Endodermal cell (in vitro differentiated cells): ENCODE results near the gene SERPINE3. TPM values are rescaled to one million over a fixed set of nuclear protein-coding genes. Genes with fewer than 3 reads are reported as not detected.

Source experiments
- DNase-seq: peaks from one replicate; pipeline ENCODE4 v3.0.0-alpha.2; 2017
- H3K27ac ChIP-seq: 2 replicates; pipeline ENCODE4 v1.5.1; 2013; ENCODE audit warnings: mild to moderate bottlenecking, low read depth, low read length, moderate library complexity
- H3K27me3 ChIP-seq: 2 replicates; pipeline ENCODE4 v1.6.1; 2013; ENCODE audit warnings: mild to moderate bottlenecking, low read length, moderate library complexity; ENCODE audit not compliant: insufficient read depth, control insufficient read depth, poor library complexity, severe bottlenecking
- H3K36me3 ChIP-seq: 2 replicates; pipeline ENCODE4 v1.7.0; 2013; ENCODE audit warnings: mild to moderate bottlenecking, low read length, moderate library complexity; ENCODE audit not compliant: control insufficient read depth, insufficient read depth
- H3K4me1 ChIP-seq: one replicate; pipeline ENCODE4 v1.7.0; 2013; ENCODE audit warnings: low read length; ENCODE audit not compliant: control insufficient read depth, insufficient read depth
- H3K4me3 ChIP-seq: 2 replicates; pipeline ENCODE4 v1.5.1; 2013; ENCODE audit warnings: mild to moderate bottlenecking, low read length, moderate library complexity
- H3K9ac ChIP-seq: 2 replicates; pipeline ENCODE4 v1.6.1; 2013; ENCODE audit warnings: mild to moderate bottlenecking, low read length, moderate library complexity; ENCODE audit not compliant: poor library complexity, severe bottlenecking; ENCODE audit errors: extremely low read depth
- H3K9me3 ChIP-seq: 2 replicates; pipeline ENCODE4 v1.6.1; 2013; ENCODE audit warnings: mild to moderate bottlenecking, low read length, moderate library complexity; ENCODE audit not compliant: control insufficient read depth
- H3K27ac Mint-ChIP-seq: 2 replicates; pipeline ENCODE4 v1.8.0; 2020; ENCODE audit warnings: mixed read lengths
- H3K27me3 Mint-ChIP-seq: 2 replicates; pipeline ENCODE4 v1.8.0; 2021; ENCODE audit warnings: mild to moderate bottlenecking, mixed read lengths; ENCODE audit not compliant: insufficient read depth
- H3K36me3 Mint-ChIP-seq: 2 replicates; pipeline ENCODE4 v1.8.0; 2020; ENCODE audit warnings: low read depth, mixed read lengths
- H3K4me1 Mint-ChIP-seq: 2 replicates; pipeline ENCODE4 v1.8.0; 2020; ENCODE audit warnings: mixed read lengths
- H3K4me3 Mint-ChIP-seq: 2 replicates; pipeline ENCODE4 v1.8.0; 2020; ENCODE audit warnings: mild to moderate bottlenecking, moderate library complexity, mixed read lengths
- H3K9me3 Mint-ChIP-seq: 2 replicates; pipeline ENCODE4 v1.8.0; 2020; ENCODE audit warnings: mild to moderate bottlenecking, mixed read lengths
- WGBS, 2 experiments: methylation state at CpG; one replicate each; pipeline versions ENCODE4 v1.1.5 to v1.1.7; 2013; ENCODE audit warnings: missing lambda C conversion rate in 2 of 2, mixed read lengths in 1 of 2; ENCODE audit not compliant: insufficient coverage in 1 of 2, insufficient read length in 1 of 2; 5-methylcytosine and 5-hydroxymethylcytosine counted together
- total RNA-seq, 2 donors: library from RNA; stranded (reverse); fragmentation: NEBNext Ultra II Directional in 1 of 2; extraction: Animal tissue kit (Norgen Biotek cat#: 25700) in 1 of 2; gene quantifications; 2 replicates in 1 of 2; 3 replicates in 1 of 2; pipeline ENCODE4 v1.2.1, GENCODE V29; 2021
- TF ChIP-seq, protein P1 (sequence below): fragments of 200-600 bp; sonication (generic); conservative IDR thresholded peaks from 2 replicates; pipeline ENCODE4 v1.5.0; 2021; ENCODE audit warnings: antibody characterized with exemption, mild to moderate bottlenecking

SERPINE3 gene
- total RNA-seq, 2 donors from 2014 or later: 0.89 TPM; not detected in 1

DNA sequence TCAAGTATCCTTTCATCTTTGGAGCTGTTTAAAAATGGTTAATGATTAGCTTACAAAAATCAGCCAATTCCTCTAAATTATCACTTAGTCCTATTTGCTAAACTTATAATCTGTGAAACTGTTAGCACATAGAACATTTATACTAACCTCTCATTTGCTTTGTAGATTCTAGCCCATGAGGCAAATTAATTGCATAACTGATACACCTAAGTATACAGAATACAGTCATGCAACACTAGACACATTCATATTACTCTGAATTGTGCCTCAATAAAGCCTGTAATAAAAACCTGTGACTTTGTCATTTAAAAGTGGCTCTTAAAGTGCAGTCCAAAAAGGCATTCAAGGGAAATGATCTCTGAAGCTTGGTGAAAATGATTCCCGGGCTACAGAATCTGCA, 21.0 kb downstream of the SERPINE3 start:
- TF ChIP-seq, protein P1, sequence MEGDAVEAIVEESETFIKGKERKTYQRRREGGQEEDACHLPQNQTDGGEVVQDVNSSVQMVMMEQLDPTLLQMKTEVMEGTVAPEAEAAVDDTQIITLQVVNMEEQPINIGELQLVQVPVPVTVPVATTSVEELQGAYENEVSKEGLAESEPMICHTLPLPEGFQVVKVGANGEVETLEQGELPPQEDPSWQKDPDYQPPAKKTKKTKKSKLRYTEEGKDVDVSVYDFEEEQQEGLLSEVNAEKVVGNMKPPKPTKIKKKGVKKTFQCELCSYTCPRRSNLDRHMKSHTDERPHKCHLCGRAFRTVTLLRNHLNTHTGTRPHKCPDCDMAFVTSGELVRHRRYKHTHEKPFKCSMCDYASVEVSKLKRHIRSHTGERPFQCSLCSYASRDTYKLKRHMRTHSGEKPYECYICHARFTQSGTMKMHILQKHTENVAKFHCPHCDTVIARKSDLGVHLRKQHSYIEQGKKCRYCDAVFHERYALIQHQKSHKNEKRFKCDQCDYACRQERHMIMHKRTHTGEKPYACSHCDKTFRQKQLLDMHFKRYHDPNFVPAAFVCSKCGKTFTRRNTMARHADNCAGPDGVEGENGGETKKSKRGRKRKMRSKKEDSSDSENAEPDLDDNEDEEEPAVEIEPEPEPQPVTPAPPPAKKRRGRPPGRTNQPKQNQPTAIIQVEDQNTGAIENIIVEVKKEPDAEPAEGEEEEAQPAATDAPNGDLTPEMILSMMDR: no peak
- 100% methylated on average over 1 of the region's 1 CpG; no CpG with 5 or more reads in 1 of the 2 experiments for WGBS, 2 experiments
- peaks cover under 1% of the 10 kb centered on the region for H3K4me1 Mint-ChIP-seq
- Histone ChIP-seq H3K4me1 (no peaks in the 10 kb centered on the region), H3K36me3 (peaks cover 54% of the 10 kb centered on the region), H3K27ac (no peak overlapping the region), H3K4me3 (no peak overlapping the region), H3K9me3 (no peaks in the 10 kb centered on the region), H3K27me3 (no peaks in the 10 kb centered on the region), H3K9ac (no peak overlapping the region)
- H3K27ac Mint-ChIP-seq: no peak overlapping the region
- no peaks in the 10 kb centered on the region for H3K9me3 Mint-ChIP-seq
- H3K36me3 Mint-ChIP-seq: peaks cover 15% of the 10 kb centered on the region
- no peak for DNase-seq
- H3K27me3 Mint-ChIP-seq: no peaks in the 10 kb centered on the region
- H3K4me3 Mint-ChIP-seq: no peak overlapping the region

GRCh38 chr13:51361106-51361505, 21.6 kb downstream of the SERPINE3 start:
- Mint-ChIP-seq H3K27ac (no peak overlapping the region), H3K36me3 (peaks cover 16% of the 10 kb centered on the region), H3K27me3 (no peaks in the 10 kb centered on the region), H3K9me3 (no peaks in the 10 kb centered on the region), H3K4me3 (no peak overlapping the region), H3K4me1 (no peaks in the 10 kb centered on the region)
- no peaks in the 10 kb centered on the region for H3K4me1 ChIP-seq
- no peak overlapping the region for H3K4me3 ChIP-seq
- H3K27ac ChIP-seq: no peak overlapping the region
- TF ChIP-seq, protein P1: no peak
- no peaks in the 10 kb centered on the region for H3K27me3 ChIP-seq
- peaks cover 60% of the 10 kb centered on the region for H3K36me3 ChIP-seq
- H3K9me3 ChIP-seq: no peaks in the 10 kb centered on the region
- H3K9ac ChIP-seq: no peak overlapping the region
- DNase-seq: no peak

GRCh38 chr13:51363625-51364024, 24.1 kb downstream of the SERPINE3 start:
- H3K9ac ChIP-seq: no peak overlapping the region
- no peak overlapping the region for H3K27ac ChIP-seq
- Mint-ChIP-seq H3K27ac (no peak overlapping the region), H3K27me3 (no peaks in the 10 kb centered on the region), H3K4me3 (no peak overlapping the region), H3K36me3 (peaks cover 27% of the 10 kb centered on the region), H3K4me1 (no peaks in the 10 kb centered on the region), H3K9me3 (no peaks in the 10 kb centered on the region)
- H3K36me3 ChIP-seq: peaks cover 85% of the 10 kb centered on the region
- TF ChIP-seq, protein P1: no peak
- H3K4me3 ChIP-seq: no peak overlapping the region
- no peaks in the 10 kb centered on the region for H3K4me1 ChIP-seq
- H3K27me3 ChIP-seq: no peaks in the 10 kb centered on the region
- DNase-seq: no peak
- no peaks in the 10 kb centered on the region for H3K9me3 ChIP-seq
